WERI-Rb-1 (cell line): ENCODE results near the gene HACD1.

Experiments
- DNase-seq: peaks from one replicate; pipeline ENCODE4 v3.0.0-alpha.2; 2020
- H3K27ac ChIP-seq: fragments of 250-450 bp; sonication (Bioruptor Pico); 2 replicates; pipeline ENCODE4 v1.5.1; 2020; ENCODE audit warnings: mild to moderate bottlenecking, moderate library complexity
- H3K27me3 ChIP-seq: fragments of 250-450 bp; sonication (Bioruptor Pico); 2 replicates; pipeline ENCODE4 v1.5.1; 2021; ENCODE audit warnings: mild to moderate bottlenecking, low read depth, moderate library complexity; ENCODE audit not compliant: insufficient read depth, severe bottlenecking
- H3K36me3 ChIP-seq: fragments of 250-450 bp; sonication (Bioruptor Pico); 2 replicates; pipeline ENCODE4 v1.5.1; 2020; ENCODE audit warnings: mild to moderate bottlenecking, moderate library complexity
- H3K4me3 ChIP-seq: 2 replicates; pipeline ENCODE4 v1.5.1; 2011; ENCODE audit warnings: low read depth, mild to moderate bottlenecking, control low read depth, low read length
- H3K9me3 ChIP-seq: fragments of 250-450 bp; sonication (Bioruptor Pico); 2 replicates; pipeline ENCODE4 v1.5.1; 2021; ENCODE audit warnings: mild to moderate bottlenecking, moderate library complexity; ENCODE audit not compliant: severe bottlenecking
- TF ChIP-seq, protein P1 (sequence below): IDR thresholded peaks from 2 replicates; pipeline ENCODE4 v1.5.1; 2011; ENCODE audit warnings: low read depth, mild to moderate bottlenecking, control low read depth, inconsistent platforms, low read length

Gene HACD1

GRCh38 chr10:17576768-17577167 is 40.4 kb downstream of the HACD1 start:
- no peak for DNase-seq
- Histone ChIP-seq H3K27ac (no peak overlapping the region), H3K4me3 (no peak overlapping the region), H3K27me3 (no peaks in the 10 kb centered on the region), H3K9me3 (no peaks in the 10 kb centered on the region), H3K36me3 (no peaks in the 10 kb centered on the region)
- TF ChIP-seq, protein P1, sequence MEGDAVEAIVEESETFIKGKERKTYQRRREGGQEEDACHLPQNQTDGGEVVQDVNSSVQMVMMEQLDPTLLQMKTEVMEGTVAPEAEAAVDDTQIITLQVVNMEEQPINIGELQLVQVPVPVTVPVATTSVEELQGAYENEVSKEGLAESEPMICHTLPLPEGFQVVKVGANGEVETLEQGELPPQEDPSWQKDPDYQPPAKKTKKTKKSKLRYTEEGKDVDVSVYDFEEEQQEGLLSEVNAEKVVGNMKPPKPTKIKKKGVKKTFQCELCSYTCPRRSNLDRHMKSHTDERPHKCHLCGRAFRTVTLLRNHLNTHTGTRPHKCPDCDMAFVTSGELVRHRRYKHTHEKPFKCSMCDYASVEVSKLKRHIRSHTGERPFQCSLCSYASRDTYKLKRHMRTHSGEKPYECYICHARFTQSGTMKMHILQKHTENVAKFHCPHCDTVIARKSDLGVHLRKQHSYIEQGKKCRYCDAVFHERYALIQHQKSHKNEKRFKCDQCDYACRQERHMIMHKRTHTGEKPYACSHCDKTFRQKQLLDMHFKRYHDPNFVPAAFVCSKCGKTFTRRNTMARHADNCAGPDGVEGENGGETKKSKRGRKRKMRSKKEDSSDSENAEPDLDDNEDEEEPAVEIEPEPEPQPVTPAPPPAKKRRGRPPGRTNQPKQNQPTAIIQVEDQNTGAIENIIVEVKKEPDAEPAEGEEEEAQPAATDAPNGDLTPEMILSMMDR = no peak

- no peaks in the 10 kb centered on the region for H3K9me3 ChIP-seq
- TF ChIP-seq, protein P1 = no peak
- H3K27me3 ChIP-seq = no peaks in the 10 kb centered on the region
- H3K27ac ChIP-seq = no peak overlapping the region
- DNase-seq = no peak
- no peak overlapping the region for H3K4me3 ChIP-seq
- no peaks in the 10 kb centered on the region for H3K36me3 ChIP-seq
Measured at GRCh38 chr10:17564911-17565310, 52.3 kb downstream of the HACD1 start.

GRCh38 chr10:17563452-17563851 is 53.7 kb downstream of the HACD1 start:
- TF ChIP-seq, protein P1 = no peak
- no peak overlapping the region for H3K4me3 ChIP-seq
- no peak overlapping the region for H3K27ac ChIP-seq
- DNase-seq = no peak
- H3K36me3 ChIP-seq = no peaks in the 10 kb centered on the region
- no peaks in the 10 kb centered on the region for H3K27me3 ChIP-seq
- H3K9me3 ChIP-seq = no peaks in the 10 kb centered on the region

DNA sequence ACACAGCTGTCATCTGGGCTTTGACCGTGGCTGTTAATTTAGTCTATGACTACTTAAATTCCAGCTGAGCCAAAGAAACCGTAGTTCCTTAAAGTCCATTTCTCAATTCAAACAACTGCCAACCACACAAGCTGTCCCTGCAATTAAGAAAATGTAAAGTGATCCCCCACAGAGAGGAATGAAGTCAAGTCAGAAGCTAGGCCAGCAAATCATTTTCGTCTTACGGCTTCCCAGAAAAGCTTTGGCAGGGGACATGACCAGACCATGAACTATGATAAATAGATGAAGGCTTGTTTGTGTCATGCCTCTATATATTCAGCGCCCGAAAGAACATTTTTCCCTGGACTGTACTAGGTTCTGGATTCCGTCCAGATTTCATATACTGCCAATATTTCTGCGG is 54.6 kb downstream of the HACD1 start:
- TF ChIP-seq, protein P1 = no peak
- no peaks in the 10 kb centered on the region for H3K9me3 ChIP-seq
- H3K4me3 ChIP-seq = no peak overlapping the region
- no peak for DNase-seq
- H3K27me3 ChIP-seq = no peaks in the 10 kb centered on the region
- H3K36me3 ChIP-seq = no peaks in the 10 kb centered on the region
- no peak overlapping the region for H3K27ac ChIP-seq

DNA sequence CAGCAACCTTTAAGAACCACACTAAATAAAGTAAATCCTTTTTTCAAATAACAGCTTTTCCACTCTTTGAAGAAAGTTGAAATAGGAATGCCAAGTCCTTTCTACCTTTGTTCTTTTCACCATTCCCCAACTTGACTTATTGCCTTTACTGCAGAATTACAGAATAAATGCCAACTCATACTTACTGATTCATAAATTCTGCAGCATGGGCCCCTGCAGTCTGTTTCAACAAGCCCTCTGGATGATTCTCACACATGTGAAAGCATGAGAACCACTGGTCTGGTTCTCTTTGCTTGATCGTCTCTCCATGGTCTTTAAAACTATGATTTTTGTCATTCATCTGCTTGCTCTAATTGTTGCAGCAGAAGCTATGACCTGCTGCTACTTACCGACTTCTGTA is 56.1 kb downstream of the HACD1 start:
- no peaks in the 10 kb centered on the region for H3K9me3 ChIP-seq
- H3K27me3 ChIP-seq = no peaks in the 10 kb centered on the region
- no peak for DNase-seq

DNA sequence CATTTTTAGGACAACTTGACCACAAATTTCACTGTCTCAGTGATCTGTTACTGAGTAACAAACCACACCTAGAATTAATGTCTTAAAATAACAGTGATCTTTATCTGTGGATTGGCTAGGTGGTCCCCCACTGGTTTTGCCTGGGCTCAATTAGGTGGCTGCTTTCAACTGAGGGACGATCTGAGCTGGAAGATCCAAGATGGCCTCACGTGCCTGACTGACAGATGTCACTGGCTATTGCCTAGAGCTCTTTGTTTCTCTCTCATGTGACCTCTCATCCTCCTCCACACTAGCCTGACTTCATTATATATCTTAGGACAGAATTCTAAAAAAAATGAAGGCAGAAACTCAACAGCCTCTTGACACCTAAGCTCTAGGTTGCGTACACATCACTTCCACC is 59.7 kb downstream of the HACD1 start:
- Histone ChIP-seq H3K27ac (no peak overlapping the region), H3K9me3 (no peaks in the 10 kb centered on the region), H3K36me3 (no peaks in the 10 kb centered on the region), H3K27me3 (no peaks in the 10 kb centered on the region), H3K4me3 (no peak overlapping the region)
- no peak for DNase-seq
- TF ChIP-seq, protein P1 = no peak

More for the DNA sequence above, 56.1 kb downstream of the HACD1 start:
- TF ChIP-seq, protein P1 = no peak
- no peak overlapping the region for H3K4me3 ChIP-seq
- no peaks in the 10 kb centered on the region for H3K36me3 ChIP-seq
- H3K27ac ChIP-seq = no peak overlapping the region
